Myocyte (in vitro differentiated cells): ENCODE results near the gene OGFOD2. TPM values are rescaled to one million over a fixed set of nuclear protein-coding genes. Genes with fewer than 3 reads are reported as not detected.

Experiments
- DNase-seq: peaks from one replicate; pipeline ENCODE4 v3.0.0-alpha.2; 2012; ENCODE audit warnings: low read depth
- total RNA-seq: library from RNA; depleted of rRNA; stranded (reverse); fragments of >200 nt; gene quantifications from 2 replicates; pipeline ENCODE4 v1.2.3, GENCODE V29; 2014

The OGFOD2 gene
- total RNA-seq, 1 donor from 2014 or later: 15.3 TPM

- DNase-seq: peak; percentile 64
Observed at GRCh38 chr12:122951406-122951805, 23.6 kb upstream of the OGFOD2 start.

GRCh38 chr12:122951979-122952892 is 22.8 kb upstream of the OGFOD2 start:
- DNase-seq: peak; percentile 82

DNA sequence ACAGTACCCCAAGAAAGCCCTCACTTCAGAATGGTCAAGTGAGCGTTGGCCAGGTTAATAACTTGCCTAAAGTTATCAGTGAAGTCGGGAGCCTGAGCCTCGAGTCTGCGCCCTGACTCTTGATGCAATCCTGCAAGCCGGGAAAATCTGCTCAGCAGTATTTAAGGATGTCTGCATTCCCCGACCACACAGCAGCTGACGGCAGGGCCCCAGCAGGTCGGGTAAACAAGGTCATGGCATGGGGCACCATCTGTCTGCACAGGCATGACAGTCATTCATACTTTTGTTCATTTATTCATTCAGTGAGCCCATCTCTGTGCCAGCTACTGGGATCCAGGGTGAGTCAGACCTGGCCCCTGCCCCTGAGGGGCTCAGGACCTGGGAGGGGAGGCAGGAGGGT is 19.9 kb upstream of the OGFOD2 start:
- peak; percentile 89 for DNase-seq

- no peak for DNase-seq
Observed at GRCh38 chr12:122956035-122956434, 19.0 kb upstream of the OGFOD2 start.

GRCh38 chr12:122958198-122958888 is 16.7 kb upstream of the OGFOD2 start:
- DNase-seq: no peak

GRCh38 chr12:122959566-122960192 is 15.4 kb upstream of the OGFOD2 start:
- DNase-seq: no peak

DNA sequence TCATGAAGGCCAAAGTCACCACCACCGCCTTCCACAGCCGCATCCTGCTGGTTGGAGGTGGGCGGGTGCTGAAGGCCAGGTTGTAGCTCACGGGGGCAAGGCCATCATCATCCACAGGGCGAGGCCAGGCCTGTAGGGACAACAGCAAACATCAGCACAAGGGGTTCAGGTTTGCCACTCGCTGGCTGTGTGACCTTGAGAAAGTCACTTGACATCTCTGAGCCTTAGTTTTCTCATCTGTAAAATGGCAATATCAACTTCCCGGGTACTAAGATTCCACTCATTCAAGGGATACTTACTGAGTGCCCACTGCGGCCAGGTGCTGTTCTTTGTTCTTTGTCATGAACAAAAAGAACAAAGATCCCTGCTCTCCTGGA is 14.9 kb upstream of the OGFOD2 start:
- DNase-seq: no peak

DNA sequence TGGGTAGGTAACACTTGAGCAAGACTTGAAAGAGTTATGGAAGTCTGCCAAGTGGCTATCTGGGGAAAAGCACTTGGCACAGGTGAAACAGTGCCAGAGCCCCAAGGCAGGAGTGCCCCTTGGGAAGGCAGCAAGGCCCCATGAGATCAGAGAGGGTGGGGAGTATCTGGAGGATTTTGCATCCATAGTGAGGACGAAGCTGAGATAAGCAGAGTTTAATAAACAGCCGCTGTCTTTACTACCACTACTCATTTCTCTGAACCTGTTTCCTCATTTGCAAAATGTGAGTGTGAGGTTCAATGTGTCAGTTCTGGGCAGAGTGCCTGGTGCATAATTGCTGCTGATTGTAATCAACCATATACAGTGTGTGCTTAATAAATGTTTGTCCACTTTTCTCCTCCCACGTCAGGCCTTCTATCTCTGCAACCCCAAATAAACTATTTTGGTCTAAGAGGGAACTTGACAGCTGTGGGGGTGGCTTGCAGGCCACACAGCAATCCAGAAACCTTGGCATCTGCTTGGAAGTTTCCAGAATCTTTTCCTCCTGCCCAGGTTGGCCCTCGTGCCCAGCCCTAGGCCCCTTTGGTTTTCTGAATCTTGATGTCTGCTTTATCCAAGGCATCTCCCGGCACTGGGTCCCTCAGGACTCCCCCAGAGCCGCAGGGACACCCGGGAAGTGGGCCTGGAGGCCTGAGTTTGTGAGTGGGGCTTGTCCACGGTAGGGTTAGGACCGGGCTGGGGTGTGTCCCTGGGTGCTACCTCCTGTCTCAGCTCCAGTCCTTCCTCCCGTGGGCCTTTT is 13.3 kb upstream of the OGFOD2 start:
- DNase-seq: peak; percentile 70

GRCh38 chr12:122963941-122964265 is 11.1 kb upstream of the OGFOD2 start:
- DNase-seq: peak; percentile 81

DNA sequence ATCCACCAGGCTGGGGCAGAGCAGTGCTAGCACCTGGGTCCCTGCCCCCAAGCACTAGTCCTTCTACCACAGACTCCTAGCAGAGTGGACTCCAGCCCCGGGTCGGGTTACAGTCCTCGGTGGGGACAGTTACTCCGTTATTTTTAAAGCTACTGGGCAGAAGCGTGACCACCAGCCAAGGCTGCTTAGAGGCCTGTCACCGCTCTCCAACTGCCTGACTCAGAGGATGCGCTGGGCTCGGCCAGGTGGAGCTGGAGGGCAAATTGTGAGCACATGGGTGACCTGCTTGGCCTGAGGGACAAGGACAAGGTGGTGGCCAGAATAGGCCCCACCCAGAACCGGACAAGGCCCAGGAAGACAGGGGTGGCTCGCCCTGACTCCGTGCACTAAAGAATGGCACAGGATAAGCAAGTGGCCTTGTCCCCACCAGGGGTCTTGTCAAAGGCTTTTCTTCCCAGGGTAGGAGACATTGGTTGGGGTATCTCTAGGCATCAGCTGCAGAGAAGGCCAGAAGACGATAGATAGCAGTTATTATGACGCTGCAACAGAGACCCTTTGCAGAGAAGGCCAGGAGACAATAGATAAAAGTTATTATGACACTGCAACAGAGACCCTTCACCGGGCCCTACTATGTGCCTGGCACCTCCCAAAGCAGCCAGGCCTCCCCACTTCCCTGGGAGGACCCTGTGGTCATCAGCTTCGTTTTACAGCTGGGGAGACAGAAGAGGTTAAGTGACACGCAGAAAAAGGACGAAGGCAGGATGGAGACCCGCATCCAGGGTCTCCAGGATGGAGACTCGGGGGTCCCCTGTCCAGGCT is 10.4 kb upstream of the OGFOD2 start:
- peak; percentile 70 for DNase-seq

DNA sequence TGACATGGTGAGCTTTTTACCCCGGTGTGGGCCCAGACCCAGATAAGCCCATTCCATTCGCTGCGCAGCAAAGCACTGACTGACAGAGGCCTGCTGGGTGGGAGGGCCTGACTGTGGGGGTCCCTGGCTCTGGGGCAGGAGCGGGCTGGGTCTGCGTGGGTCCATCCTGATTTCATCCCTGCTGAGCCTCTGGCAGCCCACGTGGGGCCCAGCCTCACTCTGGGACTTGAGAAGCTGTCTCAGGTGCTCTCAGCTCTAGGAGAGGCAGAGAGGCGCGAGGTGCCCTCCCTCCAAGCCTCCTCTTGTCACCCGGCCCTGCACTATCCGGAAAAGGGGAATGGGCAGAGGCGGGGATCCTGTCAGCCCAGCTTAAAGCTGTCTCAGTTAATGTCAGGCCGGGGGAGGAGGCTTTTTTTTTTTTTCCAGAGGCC is 9.7 kb upstream of the OGFOD2 start:
- DNase-seq: no peak

- peak; percentile 86 for DNase-seq
Observed at GRCh38 chr12:122965851-122966742, 8.9 kb upstream of the OGFOD2 start, which contains the start of gene ABCB9. Gene ABCB9, minus strand, starts transcription at chr12:122966463. Its CDS starts 6,228 bp downstream, at chr12:122960235.

GRCh38 chr12:122966743-122967550 is 8.1 kb upstream of the OGFOD2 start:
- DNase-seq: no peak

DNA sequence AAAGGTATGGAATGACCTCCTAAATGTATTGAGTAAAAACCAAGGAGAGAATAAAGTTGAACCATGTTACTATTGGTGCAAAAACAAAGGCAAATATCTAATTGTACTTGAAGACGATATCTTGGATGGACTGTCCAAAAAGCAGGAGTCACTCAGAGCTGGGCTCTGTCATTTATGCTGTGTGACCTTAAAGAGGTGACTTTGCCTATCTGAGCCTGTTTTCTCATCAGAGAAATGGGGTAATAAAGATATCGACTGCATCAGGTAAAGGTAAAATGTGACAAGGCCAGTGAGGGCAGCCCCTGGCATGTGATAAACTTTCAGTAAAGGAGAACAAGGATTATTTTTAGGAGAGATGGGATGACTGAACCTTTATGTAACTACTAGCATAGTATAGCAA is 6.9 kb upstream of the OGFOD2 start:
- no peak for DNase-seq

DNA sequence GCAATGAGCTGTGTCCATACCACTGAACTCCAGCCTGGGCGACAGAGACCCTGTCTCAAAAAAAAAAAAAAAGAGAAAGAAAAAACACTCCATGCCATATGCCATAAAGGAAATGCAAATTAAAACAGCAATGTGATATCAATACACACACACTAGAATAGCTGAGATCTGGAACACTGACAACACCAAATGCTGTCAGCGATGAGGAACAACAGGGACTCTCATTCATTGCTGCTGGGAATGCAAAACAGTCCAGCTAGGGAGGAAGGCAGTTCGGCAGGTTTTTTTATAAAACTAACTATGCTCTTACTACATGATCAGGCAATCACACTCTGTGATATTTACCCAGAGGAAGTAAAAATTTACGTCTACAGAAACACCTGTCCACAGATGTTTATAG is 5.4 kb upstream of the OGFOD2 start:
- DNase-seq: no peak

DNA sequence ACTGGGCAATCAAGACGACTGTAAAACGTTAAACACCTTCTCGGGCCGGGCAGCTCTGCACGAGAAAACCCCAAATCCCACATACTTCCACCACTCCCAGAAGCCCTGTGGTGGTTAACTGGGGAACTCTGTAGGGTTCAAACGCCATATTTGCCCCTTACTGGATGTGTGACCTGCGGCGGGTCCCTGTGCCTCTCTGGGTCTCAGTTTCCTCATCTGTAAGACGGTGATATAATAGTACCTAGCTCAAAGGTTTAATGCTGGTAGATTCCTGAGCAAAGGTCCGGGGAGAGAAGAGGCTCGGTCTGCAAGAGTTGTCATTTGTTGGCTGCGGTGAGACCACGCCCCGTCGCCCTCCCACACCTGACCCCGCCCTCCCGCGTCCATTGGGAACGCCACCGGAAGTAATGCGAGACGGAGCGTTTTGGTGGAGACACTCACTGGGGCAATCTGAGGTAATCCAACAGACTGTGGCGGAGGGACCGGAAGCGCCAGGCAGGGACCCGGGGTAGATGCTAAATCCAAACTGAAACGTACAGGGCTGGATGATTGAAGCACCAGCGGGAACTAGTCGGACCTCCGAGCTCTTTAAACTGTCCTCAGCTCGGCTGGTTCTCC is 661 bp upstream of the OGFOD2 start:
- DNase-seq: peak; percentile 99

- no peak for DNase-seq
Observed at GRCh38 chr12:122975790-122976647, 975 bp downstream of the OGFOD2 start.
